ENCODE data around the gene UBE2QL1. TPM values are rescaled to one million over a fixed set of nuclear protein-coding genes. Genes with fewer than 3 reads are reported as not detected.

UBE2QL1 gene
- total RNA-seq, 1 experiment from 2014 or later: 2.6 TPM

GRCh38 chr5:6412811-6413210 is 35.8 kb upstream of the UBE2QL1 start:
- BruUV-seq (replicated peaks): no TSS peak
- Histone ChIP-seq H3K27ac (ENCODE audit: low read depth, low read length, poor library complexity, severe bottlenecking) (no peak overlapping the region), H3K4me3 (ENCODE audit: low read depth, low read length, poor library complexity, severe bottlenecking) (no peak overlapping the region), H3K9me3 (ENCODE audit: low read depth, low read length, poor library complexity, severe bottlenecking) (no peaks in the 10 kb centered on the region), H3K27me3 (replicated peaks; ENCODE audit: insufficient read depth, low read depth, low read length, poor library complexity) (no peaks in the 10 kb centered on the region), H3K4me1 (ENCODE audit: insufficient read depth, low read length, poor library complexity, severe bottlenecking) (peaks cover 7% of the 10 kb centered on the region), H3K36me3 (ENCODE audit: insufficient read depth, low read length, poor library complexity, severe bottlenecking) (no peaks in the 10 kb centered on the region)
- POLR2A ChIA-PET (ENCODE audit: low non-redundant PET): no interaction called here
- CTCF ChIA-PET: no interaction called here
- no peak for TF ChIP-seq CTCF (conservative IDR thresholded peaks at IDR 0.05; ENCODE audit: low read depth, low read length)
- no peak for TF ChIP-seq EZH2 (IDR thresholded peaks at IDR 0.05; ENCODE audit: borderline replicate concordance, low read depth, low read length, poor library complexity, severe bottlenecking)
- DNase-seq (ENCODE audit: low spot score): no peak
- intact Hi-C loops (cut with micrococcal nuclease; ENCODE audit: unreplicated experiment): no loop called here

GRCh38 chr5:6417657-6418056 is 31.0 kb upstream of the UBE2QL1 start:
- no peak for TF ChIP-seq EZH2 (IDR thresholded peaks at IDR 0.05; ENCODE audit: borderline replicate concordance, low read depth, low read length, poor library complexity, severe bottlenecking)
- no peak for TF ChIP-seq CTCF (conservative IDR thresholded peaks at IDR 0.05; ENCODE audit: low read depth, low read length)
- Histone ChIP-seq H3K27me3 (replicated peaks; ENCODE audit: insufficient read depth, low read depth, low read length, poor library complexity) (no peaks in the 10 kb centered on the region), H3K4me1 (ENCODE audit: insufficient read depth, low read length, poor library complexity, severe bottlenecking) (peaks cover 21% of the 10 kb centered on the region), H3K4me3 (ENCODE audit: low read depth, low read length, poor library complexity, severe bottlenecking) (no peak overlapping the region), H3K9me3 (ENCODE audit: low read depth, low read length, poor library complexity, severe bottlenecking) (no peaks in the 10 kb centered on the region), H3K27ac (ENCODE audit: low read depth, low read length, poor library complexity, severe bottlenecking) (no peak overlapping the region), H3K36me3 (ENCODE audit: insufficient read depth, low read length, poor library complexity, severe bottlenecking) (no peaks in the 10 kb centered on the region)
- intact Hi-C loops (cut with micrococcal nuclease; ENCODE audit: unreplicated experiment): no loop called here
- no TSS peak for BruUV-seq (replicated peaks)
- DNase-seq (ENCODE audit: low spot score): no peak
- ChIA-PET CTCF (no interaction called here), POLR2A (ENCODE audit: low non-redundant PET) (no interaction called here)

GRCh38 chr5:6418679-6419276 is 29.9 kb upstream of the UBE2QL1 start:
- Histone ChIP-seq H3K36me3 (ENCODE audit: insufficient read depth, low read length, poor library complexity, severe bottlenecking) (no peaks in the 10 kb centered on the region), H3K27me3 (replicated peaks; ENCODE audit: insufficient read depth, low read depth, low read length, poor library complexity) (no peaks in the 10 kb centered on the region), H3K4me1 (ENCODE audit: insufficient read depth, low read length, poor library complexity, severe bottlenecking) (peaks cover 21% of the 10 kb centered on the region), H3K4me3 (ENCODE audit: low read depth, low read length, poor library complexity, severe bottlenecking) (no peak overlapping the region), H3K9me3 (ENCODE audit: low read depth, low read length, poor library complexity, severe bottlenecking) (no peaks in the 10 kb centered on the region), H3K27ac (ENCODE audit: low read depth, low read length, poor library complexity, severe bottlenecking) (no peak overlapping the region)
- intact Hi-C loops (cut with micrococcal nuclease; ENCODE audit: unreplicated experiment): no loop called here
- no TSS peak for BruUV-seq (replicated peaks)
- no peak for DNase-seq (ENCODE audit: low spot score)
- ChIA-PET CTCF (no interaction called here), POLR2A (ENCODE audit: low non-redundant PET) (no interaction called here)
- TF ChIP-seq EZH2 (IDR thresholded peaks at IDR 0.05; ENCODE audit: borderline replicate concordance, low read depth, low read length, poor library complexity, severe bottlenecking) (no peak), CTCF (conservative IDR thresholded peaks at IDR 0.05; ENCODE audit: low read depth, low read length) (no peak)
